K562 treated with DMSO at 1 percent for 24 hours (cell line): ENCODE measurements around the gene AK5. TPM values are rescaled to one million over a fixed set of nuclear protein-coding genes. Genes with fewer than 3 reads are reported as not detected.

Source experiments
- total RNA-seq: library from RNA; unstranded; fragments of 300-600 nt; gene quantifications from 2 replicates; pipeline ENCODE4 v1.2.3, GENCODE V29; 2022; ENCODE audit warnings: low read depth; ENCODE audit not compliant: insufficient read depth

Gene AK5, protein sequence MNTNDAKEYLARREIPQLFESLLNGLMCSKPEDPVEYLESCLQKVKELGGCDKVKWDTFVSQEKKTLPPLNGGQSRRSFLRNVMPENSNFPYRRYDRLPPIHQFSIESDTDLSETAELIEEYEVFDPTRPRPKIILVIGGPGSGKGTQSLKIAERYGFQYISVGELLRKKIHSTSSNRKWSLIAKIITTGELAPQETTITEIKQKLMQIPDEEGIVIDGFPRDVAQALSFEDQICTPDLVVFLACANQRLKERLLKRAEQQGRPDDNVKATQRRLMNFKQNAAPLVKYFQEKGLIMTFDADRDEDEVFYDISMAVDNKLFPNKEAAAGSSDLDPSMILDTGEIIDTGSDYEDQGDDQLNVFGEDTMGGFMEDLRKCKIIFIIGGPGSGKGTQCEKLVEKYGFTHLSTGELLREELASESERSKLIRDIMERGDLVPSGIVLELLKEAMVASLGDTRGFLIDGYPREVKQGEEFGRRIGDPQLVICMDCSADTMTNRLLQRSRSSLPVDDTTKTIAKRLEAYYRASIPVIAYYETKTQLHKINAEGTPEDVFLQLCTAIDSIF
- total RNA-seq = not detected in 2 replicates

GRCh38 chr1:77281491-77282186, at the start of gene AK5:
TSS of gene AK5 (plus strand) at chr1:77282019. CDS start at chr1:77282314, 295 bp downstream.

Other genes with a start within 250 kb of the AK5 start
- gene PIGK, start 62.6 kb upstream of the AK5 start, total RNA-seq = 13.1 and 14.7 TPM in 2 replicates